Suppressor macrophage treated with lipopolysaccharide for 4 hours (primary cell): ENCODE data around the gene PEX11G.

Experiments
- DNase-seq: peaks from one replicate; pipeline ENCODE4 v3.0.0-alpha.2; 2020

Gene PEX11G

DNA sequence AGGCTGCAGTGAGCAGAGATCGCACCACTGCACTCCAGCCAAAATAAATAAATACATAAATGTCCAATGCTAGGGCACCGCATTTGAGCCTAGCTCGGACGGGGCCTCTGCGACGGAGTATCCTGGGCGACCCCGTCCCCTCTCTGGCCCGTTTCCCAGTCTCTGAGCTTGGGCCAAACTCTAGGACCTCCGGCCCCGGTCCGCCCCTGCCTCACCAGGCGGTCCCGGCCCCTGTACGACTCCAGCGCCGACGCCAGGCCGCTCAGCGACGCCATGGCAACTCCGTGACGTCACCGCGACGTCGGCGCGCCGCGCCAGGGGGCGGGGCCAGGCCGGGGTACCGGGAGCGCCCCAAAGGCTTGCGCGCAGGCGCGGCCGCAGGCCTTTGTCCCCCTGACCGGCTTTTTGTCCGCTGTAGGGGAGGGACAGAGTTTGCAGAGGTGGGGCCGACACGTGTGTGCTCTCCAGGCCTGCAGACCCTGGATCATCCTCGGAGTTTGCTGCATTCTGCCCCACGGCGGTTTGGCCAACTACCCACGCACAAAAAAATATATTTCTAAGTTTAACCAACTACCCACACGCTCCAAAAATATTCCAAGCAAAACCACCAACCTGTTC, at the start of gene PEX11G:
Gene PEX11G (minus strand): TSS at position 300 of the 618 bp plus-strand sequence. CDS start 25 bp downstream, at position 275.
- DNase-seq, result peak; percentile 92

GRCh38 chr19:7535998-7536695, 47.3 kb upstream of the PEX11G start:
- no peak for DNase-seq

DNA sequence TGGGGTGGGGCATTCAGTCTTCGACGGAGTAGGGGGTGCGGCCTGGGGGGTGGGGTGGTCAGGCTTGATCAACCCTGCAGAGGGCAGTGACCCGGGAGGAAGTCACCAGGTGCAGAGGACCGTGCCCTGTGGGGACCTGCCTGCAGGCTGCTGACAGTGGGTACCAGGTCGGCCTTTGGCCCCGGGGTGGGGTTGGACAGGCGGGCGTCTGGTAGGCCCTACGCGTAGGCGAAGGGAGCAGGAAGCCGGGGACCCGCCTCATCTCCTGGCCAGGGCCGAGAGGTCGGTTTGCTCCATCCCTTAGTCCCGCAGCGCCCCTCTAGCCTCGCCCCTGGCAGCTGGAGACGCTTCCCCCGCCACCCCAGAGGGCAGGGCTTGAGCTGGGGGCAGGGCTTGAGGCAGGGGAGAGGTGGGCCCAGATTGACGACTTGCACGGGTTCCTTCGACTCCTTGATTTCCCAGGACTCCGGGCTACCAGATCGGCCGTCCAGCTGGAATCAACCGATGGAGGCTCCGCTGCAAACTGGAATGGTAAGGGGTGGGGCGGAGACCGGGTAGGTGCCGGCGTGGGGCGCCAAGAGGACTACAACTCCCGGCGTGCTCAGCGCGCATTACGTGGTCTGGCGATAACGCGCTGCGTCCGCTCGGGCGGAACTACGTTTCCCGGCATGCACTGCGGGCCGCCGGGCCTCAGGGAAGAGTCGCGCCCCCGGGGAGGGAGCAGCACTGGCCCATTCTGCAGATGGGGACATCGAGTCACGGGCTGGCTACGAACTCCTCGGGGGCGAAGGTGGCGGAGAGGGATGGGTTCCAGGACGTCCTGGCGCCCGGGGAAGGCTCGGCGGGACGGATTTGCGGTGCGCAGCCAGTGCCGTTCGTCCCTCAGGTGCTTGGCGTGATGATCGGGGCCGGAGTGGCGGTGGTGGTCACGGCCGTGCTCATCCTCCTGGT, 46.5 kb upstream of the PEX11G start, which contains the start of gene PNPLA6:
Gene PNPLA6 (plus strand): TSS at position 671 of the 951 bp plus-strand sequence. CDS start 72 bp downstream, at position 743.
- DNase-seq, result peak; percentile 95

- no peak for DNase-seq
Measured at GRCh38 chr19:7534531-7535046, 45.8 kb upstream of the PEX11G start.

- peak; percentile 87 for DNase-seq
Measured at GRCh38 chr19:7533925-7534480, 45.2 kb upstream of the PEX11G start.

DNA sequence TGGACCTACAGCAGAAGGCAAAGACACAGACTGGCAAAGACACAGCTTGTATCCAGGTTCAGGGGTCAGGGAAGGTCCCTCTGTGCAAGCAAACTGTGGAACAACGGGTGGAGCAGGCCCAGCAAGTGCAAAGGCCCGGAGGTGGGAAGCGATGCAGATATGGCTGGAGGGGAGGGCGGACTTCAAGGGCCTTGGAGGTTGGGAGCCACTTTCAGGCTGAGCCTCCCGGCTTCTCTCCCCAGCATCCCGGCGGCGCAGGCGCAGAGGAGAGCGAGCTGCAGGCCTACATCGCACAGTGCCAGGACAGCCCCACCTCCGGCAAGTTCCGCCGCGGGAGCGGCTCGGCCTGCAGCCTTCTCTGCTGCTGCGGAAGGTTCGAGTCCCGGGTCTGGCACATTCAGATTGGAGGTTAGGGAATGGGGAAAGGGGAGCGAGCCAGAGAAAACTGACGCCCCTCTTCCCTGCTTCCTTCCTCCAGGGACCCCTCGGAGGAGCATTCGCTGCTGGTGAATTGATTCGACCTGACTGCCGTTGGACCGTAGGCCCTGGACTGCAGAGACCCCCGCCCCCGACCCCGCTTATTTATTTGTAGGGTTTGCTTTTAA, 44.5 kb upstream of the PEX11G start:
- no peak for DNase-seq

DNA sequence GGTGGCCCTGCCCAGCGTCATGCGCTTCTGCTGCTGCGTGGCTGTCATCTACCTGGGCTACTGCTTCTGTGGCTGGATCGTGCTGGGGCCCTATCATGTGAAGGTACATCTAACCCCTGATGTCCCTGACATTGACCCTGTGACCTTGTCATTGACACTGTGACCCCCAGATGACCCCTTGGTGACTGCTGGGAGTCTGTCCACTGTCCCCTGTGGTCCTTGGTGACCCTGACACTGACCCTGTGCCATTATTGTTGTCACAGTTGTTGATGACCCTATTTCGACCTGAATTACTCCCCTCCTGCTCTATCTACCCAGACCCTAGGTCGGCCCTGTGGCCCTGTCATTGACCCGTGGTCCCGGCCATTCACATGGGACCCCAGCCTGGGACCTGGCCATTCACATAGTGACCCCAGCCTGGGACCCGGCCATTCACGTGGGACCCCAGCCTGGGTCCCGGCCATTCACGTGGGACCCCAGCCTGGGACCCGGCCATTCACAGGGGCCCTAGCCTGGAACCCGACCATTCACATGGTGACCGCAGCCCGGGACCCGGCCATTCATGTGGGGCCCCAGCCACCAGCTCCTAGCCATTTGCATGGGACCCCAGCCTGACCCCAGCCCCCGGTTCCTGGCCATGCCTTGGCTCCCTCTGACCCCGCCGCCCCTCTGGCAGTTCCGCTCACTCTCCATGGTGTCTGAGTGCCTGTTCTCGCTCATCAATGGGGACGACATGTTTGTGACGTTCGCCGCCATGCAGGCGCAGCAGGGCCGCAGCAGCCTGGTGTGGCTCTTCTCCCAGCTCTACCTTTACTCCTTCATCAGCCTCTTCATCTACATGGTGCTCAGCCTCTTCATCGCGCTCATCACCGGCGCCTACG, 41.0 kb upstream of the PEX11G start:
- DNase-seq, result no peak

DNA sequence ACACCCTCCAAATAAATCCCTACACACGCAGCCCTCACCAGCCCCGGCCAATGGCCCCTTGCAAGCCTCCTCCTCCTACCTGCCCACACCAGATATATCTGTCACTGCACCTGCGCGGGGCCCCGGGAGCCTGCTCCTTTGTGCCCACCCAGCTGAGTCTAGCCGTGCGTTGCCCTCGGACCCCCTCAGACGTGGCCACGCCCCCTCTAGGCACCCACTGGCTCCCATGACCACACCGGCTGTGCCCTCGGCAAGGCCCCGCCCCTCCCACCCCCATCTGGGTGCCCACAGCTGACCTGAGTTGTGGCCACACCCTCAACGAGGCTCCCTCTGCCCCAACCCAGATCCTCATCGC, 40.4 kb upstream of the PEX11G start:
- DNase-seq, result no peak

GRCh38 chr19:7528522-7529245, 39.8 kb upstream of the PEX11G start:
- DNase-seq, result no peak

DNA sequence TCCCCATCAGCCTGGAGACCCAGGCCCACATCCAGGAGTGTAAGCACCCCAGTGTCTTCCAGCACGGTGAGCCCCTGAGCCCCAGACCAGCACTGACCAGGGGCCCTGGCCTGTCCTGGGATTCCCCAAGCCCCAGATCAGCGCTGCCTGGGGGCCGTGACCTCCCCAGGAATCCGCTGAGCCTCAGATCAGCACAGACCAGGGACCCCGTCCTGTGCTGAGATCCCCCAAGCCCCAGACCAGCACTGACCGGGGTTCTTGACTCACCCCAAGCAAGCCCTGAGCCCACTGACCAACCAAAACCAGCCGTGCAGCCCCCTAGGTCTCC, 39.3 kb upstream of the PEX11G start:
- DNase-seq, result no peak

DNA sequence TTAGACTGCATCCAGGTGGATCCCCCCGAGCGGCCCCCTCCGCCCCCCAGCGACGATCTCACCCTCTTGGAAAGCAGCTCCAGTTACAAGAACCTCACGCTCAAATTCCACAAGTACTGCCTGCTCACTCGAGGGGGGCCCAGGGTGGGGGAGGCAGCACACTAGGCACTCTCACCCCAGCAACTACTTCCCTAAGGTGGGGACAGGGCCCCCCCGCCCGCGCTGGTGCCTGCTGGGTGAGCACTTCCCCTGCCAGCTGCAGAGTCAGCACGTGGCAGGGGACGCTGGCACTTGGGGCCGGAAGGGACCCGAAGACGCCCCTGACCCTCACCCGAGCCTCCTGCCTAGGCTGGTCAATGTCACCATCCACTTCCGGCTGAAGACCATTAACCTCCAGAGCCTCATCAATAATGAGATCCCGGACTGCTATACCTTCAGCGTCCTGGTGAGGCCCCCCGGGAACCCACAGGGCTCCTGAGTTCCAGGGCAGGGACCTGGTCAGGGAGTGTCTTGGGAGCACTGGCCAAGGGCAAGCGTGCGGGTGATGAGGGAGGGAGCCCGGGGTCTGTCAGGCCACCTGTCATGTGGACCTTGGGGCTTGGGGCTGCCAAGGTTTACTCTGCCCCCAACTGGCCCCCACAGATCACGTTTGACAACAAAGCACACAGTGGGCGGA, 38.8 kb upstream of the PEX11G start:
- no peak for DNase-seq

GRCh38 chr19:7526059-7526929, 37.5 kb upstream of the PEX11G start:
- no peak for DNase-seq

DNA sequence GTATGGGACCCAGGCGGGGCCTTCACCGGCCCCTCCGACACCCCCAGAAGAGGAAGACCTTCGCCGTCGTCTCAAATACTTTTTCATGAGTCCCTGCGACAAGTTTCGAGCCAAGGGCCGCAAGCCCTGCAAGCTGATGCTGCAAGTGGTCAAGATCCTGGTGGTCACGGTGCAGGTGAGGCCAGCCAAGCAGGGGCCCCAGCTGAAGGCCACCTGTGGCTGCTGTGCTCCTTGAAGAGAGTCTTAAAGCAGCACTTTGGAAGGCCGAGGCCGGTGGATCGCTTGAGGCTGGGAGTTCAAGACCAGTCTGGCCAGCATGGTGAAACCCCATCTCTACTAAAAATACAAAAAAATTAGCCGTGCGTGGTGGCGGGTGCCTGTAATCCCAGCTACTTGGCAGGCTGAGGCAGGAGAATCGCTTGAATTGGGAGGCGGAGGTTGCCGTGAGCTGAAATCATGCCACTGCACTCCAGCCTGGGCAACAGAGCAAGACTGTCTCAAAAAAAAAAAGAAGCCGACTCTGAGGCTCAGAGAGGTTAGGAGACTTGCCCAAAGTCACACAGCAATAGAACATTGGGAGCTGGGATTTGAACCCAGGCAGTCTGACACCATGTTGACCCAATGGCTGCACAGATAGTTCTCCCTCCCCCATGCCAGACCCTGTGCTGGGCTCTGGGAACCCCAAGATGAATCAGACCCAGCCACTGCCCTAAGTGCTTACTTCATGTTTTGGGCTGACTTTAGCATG, 36.3 kb upstream of the PEX11G start:
- DNase-seq, result no peak

GRCh38 chr19:7524523-7524922, 35.7 kb upstream of the PEX11G start:
- DNase-seq, result no peak

GRCh38 chr19:7522923-7523667, 34.3 kb upstream of the PEX11G start:
- DNase-seq, result peak; percentile 35

GRCh38 chr19:7522072-7522922, 33.5 kb upstream of the PEX11G start, which contains the start of gene MCOLN1:
MCOLN1 (plus strand) TSS chr19:7522624; CDS start chr19:7522751, 127 bp downstream.
- DNase-seq, result peak; percentile 100
